Muscle of back (tissue), 11 donors: ENCODE data around the gene GRM4. TPM values are rescaled to one million over a fixed set of nuclear protein-coding genes. Genes with fewer than 3 reads are reported as not detected.
"Not testable (repeated sequence)": the region's sequence is repeated elsewhere in the genome, so short reads cannot be mapped to it uniquely, and the experiment has no call there.

Experiments
- DNase-seq, 3 donors: peaks; one replicate each; pipeline versions ENCODE4 v3.0.0 to v3.0.0-alpha.2; 2013
- polyA plus RNA-seq, 10 donors: library from polyadenylated mRNA; unstranded; fragments of 120-200 nt; gene quantifications; one replicate each; pipeline ENCODE4 v1.2.1, GENCODE V29; 2013; ENCODE audit not compliant: insufficient read length in 10 of 10

GRM4 gene
- polyA plus RNA-seq, 10 donors: 0.48 to 2.6 (median 1.3) TPM

DNA sequence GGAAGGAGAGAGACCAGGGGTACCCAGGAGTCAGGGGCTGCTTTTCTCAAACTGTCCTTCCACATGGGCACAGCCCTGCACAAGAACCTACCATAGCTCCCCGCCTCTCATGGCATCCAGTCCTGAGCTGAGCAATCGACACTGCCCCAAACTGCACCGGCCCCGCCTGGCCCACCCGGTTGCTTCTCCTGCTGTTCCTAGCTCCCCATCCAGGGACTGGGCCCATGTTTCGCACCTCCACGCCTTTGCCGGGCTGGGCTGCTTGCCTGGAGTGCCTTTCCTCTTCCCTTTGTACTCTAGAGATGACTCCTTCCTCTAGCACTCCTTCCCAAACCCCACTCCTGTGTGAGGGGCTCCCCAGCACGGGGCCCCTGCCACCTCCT, 123.0 kb downstream of the GRM4 start:
- DNase-seq: no peak

DNA sequence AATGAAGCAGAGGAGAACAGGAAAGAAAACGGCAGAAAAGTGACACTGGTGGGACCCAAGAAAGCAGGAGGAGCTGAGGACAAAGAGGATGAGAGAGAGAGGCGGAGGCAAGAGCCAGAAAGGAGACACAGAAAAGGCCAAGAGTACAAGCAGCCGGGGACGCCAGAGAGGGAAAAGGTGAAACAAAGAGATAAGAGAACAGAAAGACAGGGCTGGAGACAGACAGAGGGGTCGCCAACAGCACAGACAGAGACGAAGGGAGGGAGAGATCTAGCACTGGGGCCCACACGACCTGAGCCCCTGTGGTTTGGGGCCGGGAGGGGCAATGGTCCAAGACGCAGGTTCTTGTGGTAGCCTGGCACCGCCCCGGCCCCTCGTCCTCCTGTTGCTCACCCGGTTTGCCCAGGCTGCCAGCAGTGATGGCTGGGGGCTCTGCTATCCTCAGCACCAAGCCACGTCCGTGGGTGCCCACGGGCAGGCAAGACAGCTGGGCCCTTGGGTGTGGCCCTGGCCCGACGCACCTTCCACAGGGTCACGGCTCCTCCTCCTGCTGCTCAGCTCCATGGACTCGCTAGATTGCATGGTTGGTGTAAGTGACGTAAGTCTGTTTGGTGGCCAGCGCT, 123.5 kb downstream of the GRM4 start:
- DNase-seq: no peak

DNA sequence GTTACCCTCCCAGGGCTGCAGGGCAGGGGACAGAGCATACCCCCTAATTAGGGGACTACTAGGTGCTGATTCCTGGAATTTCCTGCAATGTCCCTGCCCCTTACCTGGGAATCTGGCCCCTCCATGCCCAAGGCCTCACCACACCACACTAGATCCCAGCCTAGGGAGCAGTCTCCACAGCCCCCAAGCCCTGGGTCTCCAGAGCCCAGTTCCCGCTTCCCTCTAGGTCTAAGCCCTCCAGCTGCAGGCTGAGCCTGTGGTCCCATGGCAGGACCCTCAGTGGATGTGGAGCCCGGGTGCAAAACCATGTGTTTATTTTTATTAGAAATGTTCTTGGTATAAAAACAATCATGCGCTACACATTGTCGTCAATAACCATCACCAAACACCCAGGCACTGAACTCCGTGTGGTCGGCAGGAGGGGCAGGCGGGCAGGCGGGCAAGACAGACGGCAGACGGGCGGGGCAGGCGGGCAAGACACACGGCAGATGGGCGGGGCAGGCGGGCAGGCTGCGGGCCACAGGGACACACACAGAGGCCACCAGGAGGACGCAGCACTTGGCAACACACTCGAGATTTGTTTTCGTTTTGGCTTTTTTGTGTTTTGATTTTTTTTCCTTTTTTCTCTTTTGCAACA, 124.2 kb downstream of the GRM4 start:
- no peak for DNase-seq

DNA sequence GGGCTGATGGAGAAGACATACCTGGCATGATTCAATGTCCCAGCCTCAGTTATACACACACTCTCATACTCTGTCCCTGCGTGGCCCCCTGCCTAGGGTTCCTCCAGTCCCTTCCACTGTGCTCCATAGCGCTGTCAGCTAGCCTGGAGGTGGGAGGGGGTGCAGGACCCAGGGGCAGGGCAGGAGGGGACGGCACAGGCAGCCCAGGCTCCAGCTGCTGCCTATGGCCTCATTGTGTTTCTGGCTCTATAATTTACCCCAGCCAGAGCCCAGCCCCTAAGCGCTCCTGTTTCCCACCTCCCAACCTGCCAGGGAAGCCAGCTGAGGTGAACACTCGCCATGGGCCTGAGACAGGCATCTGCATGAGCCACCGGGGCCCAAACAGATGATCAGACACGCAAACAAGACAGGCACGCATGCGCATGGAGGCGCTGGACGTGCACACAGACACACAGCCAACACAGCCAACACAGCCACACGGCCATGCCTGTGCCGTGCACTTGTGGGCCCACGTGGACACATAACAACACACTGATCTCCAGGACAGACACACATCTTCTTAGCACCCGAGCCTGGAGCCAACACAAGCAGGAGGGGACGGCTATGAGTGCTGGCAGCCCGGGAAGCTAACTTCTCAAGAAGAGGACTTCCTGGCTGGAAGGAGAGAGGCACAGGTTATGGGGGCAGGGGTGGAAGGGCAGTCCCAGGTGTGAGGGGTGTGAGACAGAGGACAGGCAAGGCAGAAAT, 124.9 kb downstream of the GRM4 start:
- no peak for DNase-seq

DNA sequence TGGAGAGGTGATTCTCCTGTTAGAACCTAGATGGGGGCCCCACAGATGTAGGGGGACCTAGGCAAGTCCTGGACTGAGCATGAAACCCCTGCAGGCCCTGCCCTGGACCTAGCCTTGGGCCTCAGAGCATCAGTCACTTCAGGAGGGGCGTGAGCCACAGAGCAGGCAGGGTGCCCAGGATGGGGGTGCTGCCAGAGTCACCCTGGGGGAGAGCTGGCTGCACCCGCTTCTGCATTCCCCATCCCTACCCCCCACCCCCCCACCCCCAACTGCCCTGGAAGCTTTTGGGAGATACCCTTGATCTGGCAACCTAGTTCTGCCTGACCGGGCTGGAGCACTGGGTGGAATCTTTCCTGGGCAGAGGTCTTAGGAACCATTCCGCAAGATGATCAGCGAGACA, 125.6 kb downstream of the GRM4 start:
- DNase-seq: no peak

DNA sequence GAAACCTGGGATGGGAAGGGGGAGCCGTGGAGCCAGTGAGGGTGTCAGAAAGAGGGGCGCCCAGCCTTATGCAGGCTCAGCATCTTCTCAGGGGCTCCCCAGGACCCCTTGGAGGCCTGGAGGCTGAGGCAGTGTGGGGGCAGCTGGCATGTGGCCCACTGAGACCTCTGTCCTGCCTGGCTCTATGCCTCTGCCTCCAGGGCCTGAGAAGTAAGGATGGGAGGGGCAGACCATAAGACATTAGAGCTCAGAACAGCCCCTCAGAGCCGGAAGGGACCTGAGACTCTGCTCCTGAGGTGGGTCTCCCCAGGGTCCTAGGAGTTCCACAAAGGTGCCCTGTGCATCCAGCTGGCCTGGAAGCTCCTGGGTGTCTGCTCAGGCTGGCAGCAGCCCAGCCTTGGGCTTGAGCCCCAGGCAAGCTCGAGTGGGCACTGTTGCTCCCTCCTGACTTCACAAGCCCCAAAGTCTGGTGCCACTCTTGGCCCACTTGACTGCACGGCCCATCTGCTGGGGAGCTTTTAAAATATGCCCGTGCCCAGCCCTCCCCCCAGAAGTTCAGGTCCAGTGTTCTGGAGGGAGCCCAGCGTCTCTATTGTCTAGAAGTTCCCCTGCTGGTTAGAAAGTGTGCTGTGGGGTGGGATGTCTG, 126.8 kb downstream of the GRM4 start:
- no peak for DNase-seq

DNA sequence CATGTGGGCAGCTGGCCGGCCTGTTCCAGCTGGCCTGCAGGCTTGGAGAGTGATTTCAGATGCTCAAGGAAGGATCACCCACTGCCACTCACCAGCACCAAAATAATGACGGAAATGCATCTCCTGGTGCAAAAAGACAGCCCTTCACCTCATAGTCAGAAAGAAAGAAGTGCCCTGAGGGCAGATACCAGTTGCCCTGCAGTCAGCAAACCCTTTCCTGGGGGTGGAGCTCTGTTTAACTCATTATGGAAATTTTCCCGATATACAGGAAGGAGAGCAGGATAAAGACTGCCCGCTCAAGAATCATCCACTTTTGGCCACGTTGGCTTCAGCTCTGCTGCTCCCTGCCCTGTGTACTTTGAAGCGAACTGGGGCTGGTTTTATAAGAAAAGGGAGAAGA, 127.9 kb downstream of the GRM4 start:
- no peak for DNase-seq

DNA sequence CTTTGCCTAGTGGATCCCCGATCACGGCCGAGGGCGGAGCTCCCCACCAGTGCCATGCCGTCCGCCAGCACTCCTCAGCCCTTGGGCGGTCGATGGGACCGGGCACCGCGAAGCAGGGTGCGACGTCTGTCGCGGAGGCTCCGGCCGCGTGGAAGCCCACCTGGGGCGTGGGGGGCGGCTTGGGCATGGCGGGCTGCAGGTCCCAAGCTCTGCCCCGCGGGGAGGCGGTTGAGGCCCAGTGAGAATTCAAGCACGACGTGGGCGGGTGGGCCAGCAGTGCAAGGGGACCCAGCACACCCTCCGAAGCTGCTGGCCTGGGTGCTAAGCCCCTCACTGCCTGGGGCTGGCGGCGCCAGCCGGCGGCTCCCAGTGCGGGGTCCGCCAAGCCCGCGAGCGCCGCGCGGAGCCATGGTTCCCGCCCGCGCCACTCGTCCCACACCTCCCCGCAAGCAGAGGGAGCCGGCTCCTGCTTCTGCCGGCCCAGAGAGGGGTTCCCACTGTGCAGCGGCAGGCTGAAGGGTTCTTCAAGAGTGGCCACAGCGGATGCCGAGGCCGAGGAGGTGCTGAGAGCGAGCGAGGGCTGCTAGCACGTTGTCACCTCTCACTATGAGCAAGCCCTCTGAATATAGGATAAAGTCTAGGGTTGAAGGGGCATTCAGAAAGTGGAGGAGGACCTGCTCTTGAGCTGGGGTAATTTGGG, 128.6 kb downstream of the GRM4 start:
- no peak for DNase-seq

DNA sequence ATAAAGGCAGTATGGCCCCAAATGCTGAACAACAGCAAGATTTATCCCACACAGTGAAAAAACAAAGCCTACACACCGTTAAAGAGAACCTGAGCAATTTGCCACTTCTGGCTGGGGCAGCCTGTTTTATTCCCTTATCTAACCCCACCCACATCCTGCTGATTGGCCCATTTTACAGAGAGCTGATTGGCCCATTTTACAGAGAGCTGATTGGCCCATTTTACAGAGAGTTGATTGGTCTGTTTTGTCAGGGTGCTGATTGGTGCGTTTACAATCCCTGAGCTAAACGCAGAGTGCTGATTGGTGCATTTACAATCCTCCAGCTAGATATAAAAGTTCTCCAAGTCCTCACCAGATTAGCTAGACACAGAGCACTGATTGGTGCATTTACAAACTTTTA, 129.3 kb downstream of the GRM4 start:
- not testable (repeated sequence) for DNase-seq

DNA sequence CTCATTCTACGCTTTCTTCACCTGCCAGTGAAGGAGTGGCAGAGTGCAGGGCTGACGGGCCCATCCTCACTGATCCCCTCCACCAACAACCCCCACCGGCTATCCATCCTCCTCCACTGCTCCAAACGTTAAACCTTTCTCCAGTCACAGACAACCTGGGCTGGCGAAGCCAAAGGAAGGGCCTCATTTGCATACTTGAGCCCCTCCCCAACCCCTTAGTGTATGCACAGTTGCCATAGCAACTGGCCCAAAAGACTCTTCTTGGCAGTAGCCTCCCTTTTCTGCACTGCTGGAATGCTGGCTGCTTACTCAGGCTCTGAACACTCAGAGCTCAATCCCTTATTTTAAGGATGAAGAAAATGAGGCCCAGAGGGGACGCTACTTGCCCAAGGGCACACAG, 130.3 kb downstream of the GRM4 start:
- DNase-seq: peak; percentile 18 to 88 (median 72)

DNA sequence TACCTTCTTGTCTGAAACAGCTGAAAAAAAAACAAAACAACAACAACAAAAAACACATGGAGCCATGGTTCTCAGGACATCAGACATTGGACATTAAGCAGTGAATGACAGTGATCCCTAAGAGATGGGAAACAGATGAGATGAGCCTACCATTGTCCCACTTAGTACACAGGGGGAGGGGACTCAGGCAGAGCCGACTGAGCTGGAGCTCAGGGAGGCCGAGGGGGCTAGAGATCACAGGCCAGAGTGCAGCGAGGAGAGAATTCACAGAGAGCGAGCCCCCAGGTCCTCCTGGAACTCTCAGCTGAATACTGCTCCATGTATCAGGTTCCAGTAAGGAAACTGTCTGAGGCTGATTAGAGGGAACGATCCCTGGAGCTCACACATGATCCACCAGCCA, 134.6 kb downstream of the GRM4 start:
- no peak for DNase-seq

DNA sequence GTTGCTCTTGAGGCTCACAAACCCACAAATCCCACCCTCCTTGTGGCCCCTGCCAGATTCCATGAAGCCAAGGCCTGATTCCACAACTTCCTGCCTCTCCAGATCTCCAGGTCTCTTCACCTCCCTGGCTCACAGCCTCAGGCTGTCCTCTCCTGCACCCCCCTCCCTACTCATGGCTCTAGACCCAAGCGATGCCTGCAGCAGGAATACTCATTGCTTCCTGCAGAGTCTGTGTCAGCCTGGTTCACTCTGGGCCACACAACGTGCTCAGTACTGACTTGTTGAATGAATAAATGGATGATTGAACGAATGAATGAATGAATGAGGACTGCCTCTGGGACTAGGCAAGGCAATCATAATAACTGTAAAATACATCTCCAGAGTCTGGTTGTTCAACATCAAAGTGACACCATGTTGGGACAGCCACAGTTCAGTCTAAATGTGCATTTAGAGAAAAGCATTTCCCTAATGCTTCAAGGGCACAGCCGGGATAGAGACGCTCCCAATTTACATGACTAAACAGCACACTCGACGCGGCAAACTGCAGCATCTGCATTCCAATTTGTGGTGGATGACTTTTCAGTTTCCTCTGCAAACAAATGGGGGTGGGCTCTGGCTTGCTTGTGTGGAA, 139.9 kb downstream of the GRM4 start:
- no peak for DNase-seq

DNA sequence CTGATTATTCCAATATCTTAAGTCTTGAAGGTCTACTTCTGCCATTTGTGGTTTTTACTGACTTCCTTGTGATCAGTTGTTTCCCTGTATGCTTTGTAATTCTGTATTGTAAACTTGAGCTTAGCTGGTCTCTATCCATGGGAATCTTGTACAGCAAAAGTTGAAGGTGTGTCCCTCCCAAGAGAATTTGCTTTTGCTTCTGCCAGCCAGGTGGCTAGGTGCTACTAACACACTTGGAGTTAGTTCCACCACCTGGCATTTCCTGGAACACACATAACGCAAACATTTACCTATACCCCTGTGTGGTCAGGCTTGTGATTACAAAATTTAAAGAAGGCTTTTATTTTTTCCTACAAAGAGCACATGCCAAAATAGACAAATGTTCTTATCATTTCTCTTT, 141.2 kb downstream of the GRM4 start:
- no peak for DNase-seq

DNA sequence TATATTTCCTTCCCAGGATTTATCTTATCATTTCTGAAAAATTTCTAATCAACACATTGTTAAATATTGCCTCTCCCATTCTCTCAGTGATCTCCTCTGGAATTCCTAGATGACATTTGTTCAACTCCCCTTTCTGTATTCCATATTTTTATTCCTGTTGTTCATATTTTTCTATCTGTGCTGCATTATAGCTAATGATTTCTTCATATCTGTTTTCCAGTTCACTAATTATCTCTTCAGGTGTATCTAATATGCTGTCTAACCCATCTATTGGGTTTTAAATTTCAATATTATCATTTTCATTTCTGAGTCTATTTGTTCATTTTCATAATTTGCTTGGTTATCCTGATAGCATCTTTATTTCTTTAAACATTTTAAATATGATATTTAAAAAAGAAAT, 141.9 kb downstream of the GRM4 start:
- no peak for DNase-seq

DNA sequence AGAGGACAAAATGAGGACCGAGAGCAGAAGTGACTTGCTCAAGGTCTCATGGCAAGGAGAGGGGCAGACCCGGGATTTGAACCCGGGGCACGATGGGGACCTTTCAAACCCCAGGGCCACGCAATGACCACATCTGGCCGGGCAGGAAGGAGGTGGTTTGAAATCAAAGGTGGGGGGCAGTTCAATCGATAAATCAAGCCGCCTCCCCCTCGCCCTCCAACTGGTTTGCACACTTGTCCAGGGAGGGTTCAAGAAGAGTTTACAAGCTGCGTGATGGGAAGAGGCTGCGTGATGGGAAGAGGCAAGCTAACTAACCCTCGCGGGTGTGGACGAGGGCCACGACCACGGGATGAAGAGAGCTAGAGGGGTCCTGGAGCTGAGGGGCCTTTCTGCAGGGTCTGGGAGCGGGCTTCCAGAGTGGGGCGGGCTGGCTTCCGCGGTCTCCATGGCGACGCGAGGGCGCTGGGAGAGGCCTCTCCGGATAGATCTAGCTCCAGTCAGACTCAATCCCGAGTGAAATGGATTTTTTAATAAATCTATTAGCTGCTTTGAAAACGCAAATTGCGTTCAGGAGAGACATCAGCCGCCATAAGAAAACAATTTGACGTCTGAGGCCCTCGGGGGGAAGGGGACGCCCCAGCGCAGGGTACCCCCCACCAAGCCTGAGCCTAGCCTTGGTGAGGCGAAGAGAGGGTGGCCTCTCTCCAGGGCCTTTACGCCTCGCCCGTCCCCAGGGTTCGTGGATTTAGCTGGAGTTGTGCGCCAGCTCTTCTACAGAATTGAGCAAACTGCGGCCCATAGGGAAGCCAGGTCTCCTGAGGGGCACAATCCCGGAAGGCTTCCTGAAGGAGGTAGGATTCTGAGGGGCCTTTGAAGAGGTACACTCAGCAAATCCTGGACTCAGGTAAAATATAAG, 143.9 kb downstream of the GRM4 start:
- DNase-seq: no peak

DNA sequence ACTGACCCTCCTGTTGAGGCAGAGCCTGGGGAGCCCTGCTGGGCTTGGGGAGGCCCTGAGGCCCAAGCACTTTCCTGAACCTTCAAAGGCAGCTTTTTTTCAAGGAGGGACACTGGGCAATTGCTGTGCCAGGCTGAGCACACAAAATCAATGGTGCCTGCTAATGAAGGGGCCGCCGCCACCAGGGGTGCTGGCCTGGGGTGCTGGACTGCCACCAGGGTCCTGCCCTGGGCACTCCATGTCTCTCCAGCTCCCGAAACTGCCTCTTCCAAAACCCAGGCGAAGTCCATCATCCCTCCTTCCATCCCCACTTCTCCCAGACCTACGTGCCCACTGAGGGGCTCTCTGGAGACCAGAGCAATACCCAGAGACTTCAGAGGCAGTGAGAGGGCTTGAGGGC, 145.6 kb downstream of the GRM4 start:
- DNase-seq: no peak

DNA sequence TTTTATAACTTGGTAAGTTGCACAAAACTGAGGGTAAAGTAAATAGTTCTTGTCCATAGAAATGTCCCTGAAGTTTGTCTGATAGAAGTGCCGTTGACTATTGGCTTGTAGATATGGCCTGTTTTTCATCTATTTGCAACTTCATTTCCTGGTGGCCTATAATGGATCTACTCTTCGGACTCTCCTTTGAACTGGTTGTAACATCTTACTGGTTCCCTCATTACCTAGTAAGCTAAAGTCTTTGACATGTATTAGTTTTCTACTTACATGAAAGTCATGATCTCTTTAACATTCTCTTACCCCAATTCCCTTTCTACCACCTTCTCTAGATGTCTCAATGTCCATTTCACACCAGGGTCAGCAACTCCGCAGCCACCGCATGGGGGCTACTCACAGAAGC, 146.3 kb downstream of the GRM4 start:
- no peak for DNase-seq

DNA sequence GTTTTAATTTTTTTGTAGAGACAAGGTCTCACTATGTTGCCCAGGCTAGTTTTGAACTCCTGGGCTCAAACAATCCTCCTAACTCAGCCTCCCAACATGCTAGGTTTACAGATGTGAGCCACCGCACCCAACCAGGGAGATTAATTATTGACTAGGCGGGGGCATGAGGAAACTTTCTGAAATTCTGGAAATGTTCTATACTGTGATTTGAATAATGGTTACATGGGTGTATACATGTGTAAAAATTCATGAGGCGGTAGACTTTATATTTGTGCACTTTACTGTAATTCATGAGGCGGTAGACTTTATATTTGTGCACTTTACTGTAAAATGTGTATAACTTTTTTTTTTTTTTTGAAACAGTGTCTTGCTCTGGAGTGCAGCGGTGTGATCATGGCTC, 147.2 kb downstream of the GRM4 start:
- no peak for DNase-seq

DNA sequence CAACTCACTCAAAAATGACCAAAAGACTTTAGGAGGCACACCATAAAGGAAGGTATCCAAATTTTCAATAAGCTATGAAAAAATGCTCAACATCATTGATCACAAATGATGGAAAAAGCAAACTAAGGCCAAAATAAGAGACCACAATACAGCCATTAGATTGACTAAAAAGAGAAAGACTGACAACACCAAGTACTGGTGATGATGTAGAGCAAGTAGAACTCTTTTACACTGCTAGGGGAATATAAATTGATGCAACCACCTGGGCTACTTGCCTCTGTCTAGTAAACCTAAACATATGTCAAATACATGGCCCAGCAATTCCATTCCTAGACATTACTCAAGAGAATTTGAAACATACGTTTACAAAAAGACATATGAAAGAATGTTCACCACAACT, 148.6 kb downstream of the GRM4 start:
- DNase-seq: no peak

DNA sequence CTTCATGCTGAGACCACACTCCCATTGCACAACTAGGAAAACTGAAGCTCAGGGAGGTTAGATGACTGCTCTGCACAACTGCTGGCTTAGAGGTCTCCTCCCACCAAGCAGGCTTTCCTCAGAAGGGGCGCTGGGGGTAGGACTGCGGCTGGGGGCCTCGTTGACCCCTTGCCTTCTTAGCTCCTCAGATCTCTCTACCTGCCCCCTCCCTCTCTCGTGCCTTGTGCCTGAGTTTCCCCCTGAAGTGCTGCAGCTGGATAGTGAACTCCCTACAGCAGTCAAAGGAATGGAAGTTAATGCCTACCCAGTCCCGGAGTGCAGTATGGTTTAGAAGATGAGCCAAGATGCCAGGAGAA, 149.8 kb downstream of the GRM4 start:
- DNase-seq: no peak
